HG03280 (cell line): ENCODE results near the gene TMEM131.
"Not testable (repeated sequence)": the region's sequence is repeated elsewhere in the genome, so short reads cannot be mapped to it uniquely, and the experiment has no call there.

Experiments used
- ATAC-seq: cut with Tn5 transposase; IDR thresholded peaks from one replicate; pipeline ENCODE4 v1.9.1; 2021; ENCODE audit warnings: mild to moderate bottlenecking, moderate library complexity; ENCODE audit not compliant: unreplicated experiment

The TMEM131 gene, protein sequence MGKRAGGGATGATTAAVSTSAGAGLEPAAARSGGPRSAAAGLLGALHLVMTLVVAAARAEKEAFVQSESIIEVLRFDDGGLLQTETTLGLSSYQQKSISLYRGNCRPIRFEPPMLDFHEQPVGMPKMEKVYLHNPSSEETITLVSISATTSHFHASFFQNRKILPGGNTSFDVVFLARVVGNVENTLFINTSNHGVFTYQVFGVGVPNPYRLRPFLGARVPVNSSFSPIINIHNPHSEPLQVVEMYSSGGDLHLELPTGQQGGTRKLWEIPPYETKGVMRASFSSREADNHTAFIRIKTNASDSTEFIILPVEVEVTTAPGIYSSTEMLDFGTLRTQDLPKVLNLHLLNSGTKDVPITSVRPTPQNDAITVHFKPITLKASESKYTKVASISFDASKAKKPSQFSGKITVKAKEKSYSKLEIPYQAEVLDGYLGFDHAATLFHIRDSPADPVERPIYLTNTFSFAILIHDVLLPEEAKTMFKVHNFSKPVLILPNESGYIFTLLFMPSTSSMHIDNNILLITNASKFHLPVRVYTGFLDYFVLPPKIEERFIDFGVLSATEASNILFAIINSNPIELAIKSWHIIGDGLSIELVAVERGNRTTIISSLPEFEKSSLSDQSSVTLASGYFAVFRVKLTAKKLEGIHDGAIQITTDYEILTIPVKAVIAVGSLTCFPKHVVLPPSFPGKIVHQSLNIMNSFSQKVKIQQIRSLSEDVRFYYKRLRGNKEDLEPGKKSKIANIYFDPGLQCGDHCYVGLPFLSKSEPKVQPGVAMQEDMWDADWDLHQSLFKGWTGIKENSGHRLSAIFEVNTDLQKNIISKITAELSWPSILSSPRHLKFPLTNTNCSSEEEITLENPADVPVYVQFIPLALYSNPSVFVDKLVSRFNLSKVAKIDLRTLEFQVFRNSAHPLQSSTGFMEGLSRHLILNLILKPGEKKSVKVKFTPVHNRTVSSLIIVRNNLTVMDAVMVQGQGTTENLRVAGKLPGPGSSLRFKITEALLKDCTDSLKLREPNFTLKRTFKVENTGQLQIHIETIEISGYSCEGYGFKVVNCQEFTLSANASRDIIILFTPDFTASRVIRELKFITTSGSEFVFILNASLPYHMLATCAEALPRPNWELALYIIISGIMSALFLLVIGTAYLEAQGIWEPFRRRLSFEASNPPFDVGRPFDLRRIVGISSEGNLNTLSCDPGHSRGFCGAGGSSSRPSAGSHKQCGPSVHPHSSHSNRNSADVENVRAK (N-terminal part only)

DNA sequence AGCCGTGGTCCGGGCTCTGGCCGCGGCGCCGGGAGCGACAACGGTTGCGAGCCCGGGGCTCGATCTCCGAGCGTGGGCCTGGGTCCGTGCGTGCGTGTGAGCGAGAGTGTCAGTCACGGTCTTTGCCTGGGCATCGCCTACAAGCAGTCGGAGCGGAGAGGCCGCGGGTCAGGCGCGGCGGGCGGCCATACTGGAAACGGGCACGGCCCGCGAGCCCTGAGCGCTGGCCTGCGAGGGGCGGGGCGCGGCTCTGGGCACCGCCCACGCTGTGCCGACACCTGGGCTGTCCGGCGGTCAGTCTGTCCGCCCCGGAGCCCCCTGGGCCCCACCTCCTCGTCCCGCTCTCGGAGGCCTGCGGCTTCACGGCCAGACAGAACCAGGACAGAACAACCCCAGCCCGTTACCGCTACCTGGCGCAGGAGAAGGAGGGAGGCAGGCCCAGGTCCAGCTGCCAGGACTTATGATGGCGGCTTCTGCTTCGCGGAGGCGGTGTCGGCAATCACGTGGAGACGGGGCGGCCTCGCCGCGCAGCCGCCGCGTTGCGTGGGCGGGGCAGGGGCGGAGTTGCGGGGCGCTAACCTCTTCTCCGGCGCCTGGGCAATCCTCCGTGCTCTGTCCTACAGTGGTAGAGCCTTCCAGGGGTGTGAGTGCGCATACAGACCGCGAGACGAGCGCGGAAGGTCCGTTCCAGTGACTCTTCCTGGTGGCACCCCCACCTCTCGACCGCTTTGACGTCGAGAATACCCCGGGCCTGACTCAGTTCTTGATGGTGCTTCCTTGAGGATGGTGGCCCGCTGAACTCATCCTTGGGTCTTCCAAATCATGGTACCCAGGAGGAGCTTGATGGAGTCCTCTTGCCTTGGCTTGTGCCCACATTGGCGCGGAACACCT, at the start of gene TMEM131:
Gene TMEM131 (minus strand): TSS at position 215 of the 891 bp plus-strand sequence. CDS start 286 bp downstream, outside the sequence.
- peak; percentile 76 for ATAC-seq

DNA sequence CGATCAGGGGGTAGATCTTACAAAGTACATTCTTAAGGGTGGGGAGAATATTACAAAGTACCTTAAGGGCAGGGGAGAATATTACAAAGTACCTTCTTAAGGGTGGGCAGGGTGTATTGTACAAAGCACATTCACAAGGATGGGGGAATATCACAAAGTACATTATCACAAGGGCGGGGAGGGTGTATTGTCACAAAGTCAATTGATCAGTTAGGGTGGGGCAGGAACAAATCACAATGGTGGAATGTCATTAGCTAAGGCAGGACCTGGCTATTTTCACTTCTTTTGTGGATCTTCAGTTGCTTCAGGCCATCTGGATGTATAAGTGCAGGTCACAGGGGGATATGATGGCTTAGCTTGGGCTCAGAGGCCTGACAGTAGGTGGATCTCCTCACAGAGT, 49.0 kb upstream of the TMEM131 start:
- not testable (repeated sequence) for ATAC-seq

DNA sequence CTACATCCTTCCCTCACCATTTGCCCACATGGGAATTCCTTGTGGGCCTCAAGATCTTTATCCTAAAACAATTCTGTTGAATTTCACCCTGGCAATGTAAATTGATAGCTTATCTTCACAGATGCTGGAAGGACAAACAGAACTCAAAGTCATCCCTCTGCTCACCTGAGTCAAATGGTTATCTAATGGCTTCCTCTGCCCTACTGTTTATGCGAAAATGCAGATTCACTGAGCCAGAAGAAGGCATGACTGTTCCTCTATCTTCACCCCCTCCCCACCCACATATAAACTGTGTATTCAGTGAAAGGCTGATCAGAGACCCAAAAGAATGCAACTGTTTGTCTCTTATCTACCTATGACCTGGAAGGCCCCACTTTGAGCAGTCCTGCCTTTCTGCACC, 47.4 kb upstream of the TMEM131 start:
- no peak for ATAC-seq

DNA sequence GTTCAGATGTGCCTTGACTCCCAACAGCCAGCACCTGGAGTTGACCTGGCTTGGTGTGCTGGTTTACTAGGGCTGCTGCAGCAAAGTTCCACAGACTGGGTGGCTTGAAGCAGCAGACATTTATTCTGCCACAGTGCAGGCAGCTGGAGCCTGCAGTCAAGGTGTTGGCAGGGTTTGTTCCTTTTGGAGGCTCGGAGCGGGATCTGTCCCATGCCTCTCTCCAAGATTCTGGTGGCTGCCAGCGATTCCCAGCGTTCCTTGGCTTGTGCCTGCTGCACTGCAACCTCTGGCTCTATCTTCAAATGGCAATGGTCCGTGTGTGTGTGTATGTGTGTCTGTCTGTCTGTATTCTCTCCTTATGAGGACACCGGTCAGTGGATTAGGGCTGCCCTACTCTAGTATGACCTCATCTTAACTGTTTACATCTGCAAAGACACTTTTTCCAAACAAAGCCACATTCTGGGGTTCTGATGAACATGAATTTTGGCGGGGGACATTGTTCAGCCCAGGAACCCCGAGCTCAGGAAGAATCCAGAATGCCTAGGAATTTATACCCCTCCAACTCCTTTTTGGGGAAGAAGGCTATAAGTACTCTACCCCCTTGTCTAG, 44.7 kb upstream of the TMEM131 start:
- ATAC-seq, result no peak

DNA sequence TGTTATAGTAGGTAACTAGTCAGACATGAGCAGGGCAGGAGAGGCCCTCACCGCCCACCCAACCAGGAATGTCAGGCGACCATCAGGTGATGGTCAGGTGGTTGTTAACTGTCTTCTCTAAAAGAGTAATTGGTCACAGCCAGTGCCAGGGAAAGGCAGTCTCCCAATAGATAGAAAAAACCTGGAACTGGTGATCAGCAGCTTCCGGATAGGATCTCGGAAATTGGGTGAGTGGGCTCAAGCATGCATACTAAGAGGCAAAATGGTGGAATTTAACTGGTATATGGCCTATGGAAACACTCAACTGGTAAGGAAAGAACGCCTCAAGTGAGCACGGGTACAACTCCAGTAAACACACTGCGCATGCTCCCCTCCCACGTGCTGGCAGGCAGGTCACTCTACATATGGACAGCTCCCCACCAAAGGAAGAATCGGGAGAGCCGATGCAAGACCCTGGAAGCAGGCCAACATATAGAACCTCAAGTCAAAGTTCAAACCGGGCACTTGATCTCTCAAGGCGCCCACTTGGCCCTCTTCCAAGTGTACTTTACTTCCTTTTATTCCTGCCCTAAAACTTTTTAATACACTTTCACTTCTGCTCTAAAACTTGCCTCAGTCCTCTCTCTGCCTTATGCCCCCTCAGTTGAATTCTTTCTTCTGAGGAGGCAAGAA, 43.5 kb upstream of the TMEM131 start:
- no peak for ATAC-seq

DNA sequence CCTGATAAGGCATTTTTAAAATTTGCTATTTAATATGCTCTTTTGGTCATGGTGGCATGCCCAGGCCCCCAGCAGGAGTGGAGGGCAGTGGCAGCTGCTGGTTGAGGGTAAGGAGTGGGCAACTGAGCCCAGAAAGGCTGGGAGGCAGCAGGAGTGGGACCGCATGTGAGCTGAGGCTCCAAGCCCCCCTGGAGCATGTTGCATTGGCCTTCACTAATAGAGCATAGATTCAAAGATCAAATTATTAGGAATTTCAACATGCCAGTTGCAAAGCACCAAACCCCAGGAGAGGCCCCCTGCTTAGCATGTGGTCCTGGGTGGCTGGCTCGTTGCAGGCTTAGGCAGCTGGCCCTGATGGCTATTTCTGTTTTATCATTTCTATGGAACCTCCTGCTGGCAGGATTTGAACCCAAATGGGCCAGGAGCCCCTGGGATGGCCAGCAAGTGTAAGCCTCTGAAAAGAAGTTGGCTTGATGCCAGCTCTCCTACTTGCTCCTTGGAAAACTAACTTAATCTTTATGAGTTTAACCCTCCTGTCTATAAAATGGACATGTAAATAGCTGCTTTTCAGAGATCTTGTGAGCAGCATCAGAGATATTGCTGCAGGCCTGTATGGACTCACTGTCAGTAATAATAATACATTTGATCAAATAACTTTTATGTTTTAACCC, 42.1 kb upstream of the TMEM131 start:
- no peak for ATAC-seq

DNA sequence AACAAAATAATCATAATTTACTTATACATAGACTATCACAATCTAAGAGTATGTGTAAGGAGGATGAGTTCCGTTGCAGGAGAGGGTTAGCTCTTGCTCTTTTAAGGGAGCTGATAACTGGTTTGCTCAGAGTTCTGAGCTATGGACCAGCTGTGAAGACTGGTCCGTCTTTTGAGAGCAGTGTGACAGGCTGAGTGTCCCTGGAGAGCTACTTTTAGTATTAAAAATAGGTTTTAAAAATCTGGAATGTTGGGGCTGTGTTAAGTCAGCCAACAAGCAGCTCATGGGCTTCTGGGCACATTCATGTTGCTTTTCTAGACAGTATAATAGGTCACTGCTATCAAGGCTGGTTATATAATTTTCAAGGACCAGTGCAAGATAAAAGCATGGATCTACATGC, 41.5 kb upstream of the TMEM131 start:
- ATAC-seq, result no peak

DNA sequence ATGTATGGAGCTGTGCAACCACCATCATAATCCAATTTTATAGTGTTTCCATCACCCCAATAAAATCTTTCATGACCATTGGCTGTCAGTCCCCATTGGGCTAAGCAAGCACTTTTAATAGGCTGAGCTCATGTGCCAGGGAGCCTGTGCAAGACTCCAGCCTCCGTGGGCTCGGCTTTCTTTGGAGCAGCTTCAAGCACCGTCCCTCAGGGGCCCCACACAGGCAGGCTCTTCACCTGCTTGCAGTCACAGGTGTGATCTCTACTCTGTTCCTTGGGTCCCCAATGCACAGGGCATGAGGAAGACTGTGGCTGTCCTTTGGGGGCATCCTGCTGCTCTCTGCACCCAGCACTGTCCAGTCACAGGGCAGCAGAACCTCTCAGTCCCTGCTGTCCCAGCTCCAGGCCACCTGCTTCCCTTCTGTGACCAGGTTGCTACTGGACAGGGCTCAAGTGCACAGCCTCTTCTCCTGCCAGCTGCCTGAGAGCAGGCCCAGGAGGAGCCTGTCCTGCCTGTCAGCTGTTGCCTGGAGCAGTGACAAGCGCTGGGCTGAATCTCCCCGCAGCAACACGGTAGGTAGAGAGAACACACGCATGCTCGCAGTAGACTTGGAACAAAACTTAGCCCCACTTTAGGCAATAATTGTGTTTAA, 40.7 kb upstream of the TMEM131 start:
- no peak for ATAC-seq

DNA sequence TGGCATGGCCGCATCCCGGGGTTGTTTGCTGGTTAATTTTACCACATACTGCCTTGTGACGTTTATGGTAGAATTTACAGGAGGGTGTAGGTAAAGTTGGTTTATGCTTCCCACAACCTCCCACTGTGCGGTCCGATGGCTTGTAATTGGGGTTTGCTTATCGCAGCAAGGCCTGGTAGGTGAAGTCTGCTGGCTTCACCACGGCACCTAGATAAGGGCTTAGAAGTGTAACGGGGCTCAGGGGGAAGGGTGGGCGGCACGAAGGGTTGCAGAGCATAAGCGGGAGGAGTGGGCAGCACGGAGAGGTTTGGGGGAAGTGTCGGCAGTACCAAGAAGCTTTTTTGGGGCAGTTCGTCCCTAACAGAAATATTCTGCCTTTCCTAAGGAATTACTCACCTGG, 39.0 kb upstream of the TMEM131 start:
- ATAC-seq, result no peak

DNA sequence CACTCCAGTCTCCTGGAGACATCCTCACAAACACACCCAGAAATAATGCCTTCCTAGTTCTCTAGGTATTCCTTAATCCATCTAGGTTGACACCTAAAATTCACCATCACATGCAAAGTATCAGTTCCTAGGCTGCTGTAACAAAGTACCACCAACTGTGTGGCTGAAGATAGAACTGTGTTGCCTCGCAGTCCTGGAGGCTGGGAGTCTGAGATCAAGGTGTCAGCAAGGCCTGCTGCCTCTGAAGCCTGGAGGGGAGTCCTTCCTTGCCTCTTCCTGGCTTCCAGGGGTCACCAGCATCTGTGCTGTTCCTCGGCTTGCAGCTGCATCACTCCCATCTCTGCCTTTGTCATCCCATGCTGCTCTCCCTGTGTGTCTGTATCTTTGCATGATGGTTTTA, 36.3 kb upstream of the TMEM131 start:
- no peak for ATAC-seq

DNA sequence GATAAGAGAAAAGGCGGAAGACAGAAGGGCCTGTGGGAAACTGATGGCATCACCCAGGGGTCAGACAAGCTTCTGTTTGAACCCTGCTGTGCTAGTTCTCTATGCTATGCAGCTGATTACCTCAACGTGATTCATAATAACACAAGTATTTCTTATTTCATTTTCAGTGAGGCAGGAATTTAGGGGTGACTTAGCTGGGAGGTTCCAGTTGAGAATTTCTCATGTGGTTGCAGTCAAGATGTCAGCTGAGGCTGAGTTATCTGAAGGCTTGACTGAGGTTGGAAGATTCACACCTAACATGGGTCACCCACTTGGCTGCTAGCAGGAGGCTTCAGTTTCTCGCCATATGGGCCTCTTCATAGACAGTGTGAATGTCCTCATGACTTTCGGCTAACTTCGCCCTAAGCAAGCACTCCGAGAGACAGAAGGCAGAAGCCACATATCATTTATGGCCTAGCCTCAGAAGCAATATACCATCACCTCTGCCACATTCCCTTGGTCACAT, 34.0 kb upstream of the TMEM131 start:
- ATAC-seq, result no peak

DNA sequence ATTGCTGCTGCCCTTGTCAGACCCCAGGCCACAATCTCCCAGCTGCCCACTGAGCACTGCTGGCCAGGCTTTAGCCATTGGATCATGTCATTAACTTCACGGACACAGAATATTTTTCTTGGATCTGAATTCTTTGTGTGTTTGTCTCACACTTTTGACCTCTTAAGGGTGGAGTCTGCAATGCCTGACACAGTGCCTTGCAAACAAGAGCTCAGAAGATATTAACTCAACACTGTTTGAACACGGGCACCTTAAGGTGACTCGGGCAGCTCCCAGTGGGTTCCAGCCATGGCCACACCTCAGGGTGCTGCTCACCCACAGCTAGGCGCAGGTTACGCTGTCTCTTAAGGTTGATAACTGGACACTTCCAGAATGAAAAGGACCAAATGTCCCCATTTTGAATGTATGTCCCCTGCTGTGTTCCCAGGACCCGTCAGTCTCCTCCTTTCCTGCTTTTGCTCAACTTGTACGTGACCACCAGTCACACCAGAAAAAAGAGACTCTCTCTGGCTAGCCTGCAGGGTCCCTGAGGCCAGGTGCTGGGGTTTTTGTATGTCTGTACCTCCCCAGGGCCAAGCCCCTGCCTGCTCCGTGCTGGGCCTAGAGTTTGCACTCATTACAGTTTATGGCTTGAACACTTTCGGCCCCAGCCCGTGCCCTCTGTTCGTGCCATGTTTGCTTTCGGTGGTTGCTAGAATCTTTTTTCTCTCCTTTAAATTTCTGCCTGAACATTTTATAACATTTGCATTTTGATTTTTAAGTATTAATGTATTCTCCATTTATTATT, 33.4 kb upstream of the TMEM131 start:
- no peak for ATAC-seq

DNA sequence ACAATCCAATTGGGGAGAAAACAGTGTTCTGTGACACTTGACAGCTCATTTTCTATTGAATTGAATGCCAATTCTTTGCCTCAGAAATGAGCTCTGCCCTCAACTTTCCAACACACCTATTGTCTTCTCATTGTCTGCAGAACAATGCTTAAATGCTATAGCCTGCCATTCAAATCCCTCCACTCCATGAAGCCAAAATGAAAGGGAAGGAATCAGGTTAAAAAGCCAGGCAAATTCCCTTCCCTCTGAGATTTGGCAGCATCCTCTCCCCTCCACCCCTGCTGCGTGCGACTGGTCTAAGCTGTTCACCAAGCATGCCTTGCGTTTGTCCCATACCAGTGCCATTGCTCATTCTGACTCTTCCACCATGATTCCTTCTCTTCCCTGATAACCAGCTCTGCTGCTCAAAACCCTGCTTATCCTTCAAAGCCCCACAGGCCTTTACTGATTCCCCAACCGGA, 32.4 kb upstream of the TMEM131 start:
- ATAC-seq, result no peak

DNA sequence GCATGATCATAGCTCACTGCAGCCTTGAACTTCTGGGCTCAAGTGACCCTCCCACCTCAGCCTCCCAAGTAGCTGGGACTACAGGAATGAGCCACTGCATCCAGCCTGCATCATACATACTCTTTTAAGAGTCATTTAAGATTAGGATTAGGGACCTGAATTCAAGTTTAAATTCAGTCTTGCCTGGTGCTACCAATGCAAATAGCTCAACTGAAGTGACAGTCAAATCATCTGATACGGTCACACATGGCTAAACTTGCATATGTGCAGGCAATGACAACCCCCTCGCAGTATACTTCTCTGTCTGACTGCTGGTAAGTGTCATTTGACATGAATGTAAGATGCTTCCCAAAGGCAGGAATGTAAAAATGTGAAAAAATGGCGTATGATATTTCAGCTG, 31.8 kb upstream of the TMEM131 start:
- peak; percentile 42 for ATAC-seq

DNA sequence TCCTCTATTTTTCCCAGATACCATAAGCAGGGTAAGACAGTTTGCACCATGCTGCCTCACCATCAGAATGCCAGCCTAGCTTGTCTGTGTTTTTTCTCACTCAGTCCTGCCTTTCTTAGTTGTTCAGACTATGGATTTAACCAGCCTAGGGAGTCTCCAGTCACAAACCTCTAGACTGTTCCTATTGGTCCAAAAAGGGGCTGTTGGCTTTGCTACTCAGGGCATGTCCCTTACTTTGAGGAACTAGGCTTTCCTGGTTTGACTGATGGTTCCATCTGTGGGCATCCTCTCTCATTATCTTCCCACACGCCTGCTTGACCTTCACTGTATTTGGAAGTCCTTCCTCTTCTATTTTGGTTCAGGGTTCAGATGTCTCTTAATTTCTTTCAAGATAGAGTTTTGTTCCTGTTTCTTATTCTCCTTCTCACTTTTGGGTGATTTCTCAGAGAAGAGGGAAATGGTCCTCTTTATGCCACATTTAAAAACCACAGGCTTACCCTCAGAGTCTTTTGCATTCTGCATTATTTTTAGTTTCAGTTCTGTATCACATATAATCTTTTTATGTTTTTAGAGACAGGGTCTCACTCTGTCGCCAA, 31.3 kb upstream of the TMEM131 start:
- peak; percentile 71 for ATAC-seq

DNA sequence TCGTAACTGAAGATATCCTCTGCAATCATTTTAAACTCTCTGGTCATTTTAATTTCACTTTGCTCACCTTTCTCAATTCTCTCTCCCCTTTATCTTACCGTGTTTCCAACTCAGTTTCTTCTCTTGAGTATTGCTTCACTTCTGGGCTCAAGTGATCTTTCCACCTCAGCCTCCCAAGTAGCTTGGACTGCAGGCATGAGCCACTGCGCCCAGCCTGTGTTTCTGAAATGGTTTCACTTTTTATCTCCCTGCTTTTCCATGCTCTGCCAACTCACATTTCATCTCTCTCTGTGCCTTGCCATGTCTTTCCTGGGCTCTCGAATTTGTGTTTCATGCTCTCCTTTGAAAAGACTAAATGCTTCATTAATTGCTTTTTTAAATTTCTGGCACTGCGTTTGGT, 30.5 kb upstream of the TMEM131 start:
- ATAC-seq, result no peak
